DMS153 (cell line): ENCODE measurements around the gene TCP11.

Source experiments
- DNase-seq: peaks from one replicate; lab custom pipeline; 2025; lab: John Stamatoyannopoulos, UW

Gene TCP11

GRCh38 chr6:35092362-35093117 lies 48.6 kb downstream of the TCP11 start:
- no peak for DNase-seq

GRCh38 chr6:35091346-35092083 lies 49.6 kb downstream of the TCP11 start:
- DNase-seq: no peak

- no peak for DNase-seq
Measured at GRCh38 chr6:35090734-35091133, 50.4 kb downstream of the TCP11 start.

GRCh38 chr6:35089935-35090505 lies 51.1 kb downstream of the TCP11 start:
- no peak for DNase-seq

GRCh38 chr6:35089216-35089934 lies 51.8 kb downstream of the TCP11 start:
- no peak for DNase-seq

- DNase-seq: no peak
Measured at GRCh38 chr6:35088281-35089215, 52.6 kb downstream of the TCP11 start.

- no peak for DNase-seq
Measured at GRCh38 chr6:35087361-35088280, 53.5 kb downstream of the TCP11 start.

- DNase-seq: no peak
Measured at GRCh38 chr6:35086636-35087360, 54.3 kb downstream of the TCP11 start.

- no peak for DNase-seq
Measured at GRCh38 chr6:35086282-35086632, 54.9 kb downstream of the TCP11 start.

GRCh38 chr6:35085359-35086281 lies 55.5 kb downstream of the TCP11 start:
- no peak for DNase-seq

GRCh38 chr6:35084511-35085203 lies 56.5 kb downstream of the TCP11 start:
- DNase-seq: no peak

- DNase-seq: no peak
Measured at GRCh38 chr6:35084041-35084491, 57.1 kb downstream of the TCP11 start.

- DNase-seq: no peak
Measured at GRCh38 chr6:35083507-35083906, 57.6 kb downstream of the TCP11 start.

GRCh38 chr6:35082733-35083403 lies 58.3 kb downstream of the TCP11 start:
- DNase-seq: no peak

GRCh38 chr6:35082046-35082732 lies 59.0 kb downstream of the TCP11 start:
- no peak for DNase-seq

- DNase-seq: no peak
Measured at GRCh38 chr6:35081426-35081851, 59.7 kb downstream of the TCP11 start.
